ENCODE data around the gene PTGER1.

GRCh38 chr19:14475251-14476073 lies at the start of gene PTGER1:
- TF ChIP-seq CSDC2 (CRISPR knock-in tag; IDR thresholded peaks at IDR 0.05) (no peak), ZFP30 (CRISPR knock-in tag; IDR thresholded peaks at IDR 0.05) (no peak), ZFP3 (CRISPR knock-in tag; IDR thresholded peaks at IDR 0.05) (no peak), PATZ1 (CRISPR knock-in tag; IDR thresholded peaks at IDR 0.05; ENCODE audit: borderline replicate concordance) (peak; percentile 79; the same call in 1 of the 2 replicates), TOX (CRISPR knock-in tag; IDR thresholded peaks at IDR 0.05; ENCODE audit: borderline replicate concordance) (no peak), ZNF70 (CRISPR knock-in tag; IDR thresholded peaks at IDR 0.05) (no peak), OSR1 (CRISPR knock-in tag; IDR thresholded peaks at IDR 0.05) (no peak), RARB (CRISPR knock-in tag; IDR thresholded peaks at IDR 0.05) (no peak), ZNF8 (CRISPR knock-in tag; IDR thresholded peaks at IDR 0.05) (no peak), ZC3H10 (CRISPR knock-in tag; IDR thresholded peaks at IDR 0.05) (no peak), BACH2 (CRISPR knock-in tag; IDR thresholded peaks at IDR 0.05; ENCODE audit: borderline replicate concordance) (no peak)
- TF ChIP-seq, protein P1, sequence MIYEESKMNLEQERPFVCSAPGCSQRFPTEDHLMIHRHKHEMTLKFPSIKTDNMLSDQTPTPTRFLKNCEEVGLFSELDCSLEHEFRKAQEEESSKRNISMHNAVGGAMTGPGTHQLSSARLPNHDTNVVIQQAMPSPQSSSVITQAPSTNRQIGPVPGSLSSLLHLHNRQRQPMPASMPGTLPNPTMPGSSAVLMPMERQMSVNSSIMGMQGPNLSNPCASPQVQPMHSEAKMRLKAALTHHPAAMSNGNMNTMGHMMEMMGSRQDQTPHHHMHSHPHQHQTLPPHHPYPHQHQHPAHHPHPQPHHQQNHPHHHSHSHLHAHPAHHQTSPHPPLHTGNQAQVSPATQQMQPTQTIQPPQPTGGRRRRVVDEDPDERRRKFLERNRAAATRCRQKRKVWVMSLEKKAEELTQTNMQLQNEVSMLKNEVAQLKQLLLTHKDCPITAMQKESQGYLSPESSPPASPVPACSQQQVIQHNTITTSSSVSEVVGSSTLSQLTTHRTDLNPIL (CRISPR knock-in tag; IDR thresholded peaks at IDR 0.05; ENCODE audit: low read depth): no peak

Data from SK-N-SH treated with all-trans-retinoic acid at 6 μM for 48 hours (cell line).